ENCODE results near the gene PCK1. TPM values are rescaled to one million over a fixed set of nuclear protein-coding genes. Genes with fewer than 3 reads are reported as not detected.

PCK1 gene
- total and polyA plus RNA-seq, 2 of the 13 experiments (the other 11 are each of a cell fraction or from before 2014, with no cell fraction given), result 6.5 to 12.6 TPM

GRCh38 chr20:57529160-57529585 lies 31.7 kb upstream of the PCK1 start (continued):
- no peak for TF ChIP-seq ZBTB21 (CRISPR knock-in tag; IDR thresholded peaks at IDR 0.05)
- no peak for TF ChIP-seq ARID2 (CRISPR knock-in tag; IDR thresholded peaks at IDR 0.05; ENCODE audit: borderline replicate concordance)
- TF ChIP-seq TBX2 (CRISPR knock-in tag; IDR thresholded peaks at IDR 0.05; ENCODE audit: borderline replicate concordance), result 0 out of 2 replicates have a peak, but pooled peaks have one; percentile 11
- TF ChIP-seq SSRP1 (CRISPR knock-in tag; IDR thresholded peaks at IDR 0.05), result no peak
- TF ChIP-seq KDM5B (CRISPR knock-in tag; IDR thresholded peaks at IDR 0.05; ENCODE audit: borderline replicate concordance), result peak; percentile 73; the same call in 1 of the 2 replicates
- TF ChIP-seq HOXA7 (CRISPR knock-in tag; IDR thresholded peaks at IDR 0.05), result 0 out of 2 replicates have a peak, but pooled peaks have one; percentile 49
- TF ChIP-seq ZNF883 (CRISPR knock-in tag; IDR thresholded peaks at IDR 0.05; ENCODE audit: not compliant biosample characterization), result peak; percentile 36
- peak; percentile 71; the same call in 1 of the 2 replicates for TF ChIP-seq NR1H2 (CRISPR knock-in tag; IDR thresholded peaks at IDR 0.05; ENCODE audit: borderline replicate concordance, low read depth)
- peak; percentile 66; the same call in 1 of the 2 replicates for TF ChIP-seq MTERF4 (CRISPR knock-in tag; IDR thresholded peaks at IDR 0.05)
- TF ChIP-seq, protein P1, sequence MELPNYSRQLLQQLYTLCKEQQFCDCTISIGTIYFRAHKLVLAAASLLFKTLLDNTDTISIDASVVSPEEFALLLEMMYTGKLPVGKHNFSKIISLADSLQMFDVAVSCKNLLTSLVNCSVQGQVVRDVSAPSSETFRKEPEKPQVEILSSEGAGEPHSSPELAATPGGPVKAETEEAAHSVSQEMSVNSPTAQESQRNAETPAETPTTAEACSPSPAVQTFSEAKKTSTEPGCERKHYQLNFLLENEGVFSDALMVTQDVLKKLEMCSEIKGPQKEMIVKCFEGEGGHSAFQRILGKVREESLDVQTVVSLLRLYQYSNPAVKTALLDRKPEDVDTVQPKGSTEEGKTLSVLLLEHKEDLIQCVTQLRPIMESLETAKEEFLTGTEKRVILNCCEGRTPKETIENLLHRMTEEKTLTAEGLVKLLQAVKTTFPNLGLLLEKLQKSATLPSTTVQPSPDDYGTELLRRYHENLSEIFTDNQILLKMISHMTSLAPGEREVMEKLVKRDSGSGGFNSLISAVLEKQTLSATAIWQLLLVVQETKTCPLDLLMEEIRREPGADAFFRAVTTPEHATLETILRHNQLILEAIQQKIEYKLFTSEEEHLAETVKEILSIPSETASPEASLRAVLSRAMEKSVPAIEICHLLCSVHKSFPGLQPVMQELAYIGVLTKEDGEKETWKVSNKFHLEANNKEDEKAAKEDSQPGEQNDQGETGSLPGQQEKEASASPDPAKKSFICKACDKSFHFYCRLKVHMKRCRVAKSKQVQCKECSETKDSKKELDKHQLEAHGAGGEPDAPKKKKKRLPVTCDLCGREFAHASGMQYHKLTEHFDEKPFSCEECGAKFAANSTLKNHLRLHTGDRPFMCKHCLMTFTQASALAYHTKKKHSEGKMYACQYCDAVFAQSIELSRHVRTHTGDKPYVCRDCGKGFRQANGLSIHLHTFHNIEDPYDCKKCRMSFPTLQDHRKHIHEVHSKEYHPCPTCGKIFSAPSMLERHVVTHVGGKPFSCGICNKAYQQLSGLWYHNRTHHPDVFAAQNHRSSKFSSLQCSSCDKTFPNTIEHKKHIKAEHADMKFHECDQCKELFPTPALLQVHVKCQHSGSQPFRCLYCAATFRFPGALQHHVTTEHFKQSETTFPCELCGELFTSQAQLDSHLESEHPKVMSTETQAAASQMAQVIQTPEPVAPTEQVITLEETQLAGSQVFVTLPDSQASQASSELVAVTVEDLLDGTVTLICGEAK (IDR thresholded peaks at IDR 0.05), result no peak
- TF ChIP-seq, protein P1 (CRISPR knock-in tag; IDR thresholded peaks at IDR 0.05), result peak; percentile 45; the same call in 1 of the 2 replicates
- TF ChIP-seq, protein P2, sequence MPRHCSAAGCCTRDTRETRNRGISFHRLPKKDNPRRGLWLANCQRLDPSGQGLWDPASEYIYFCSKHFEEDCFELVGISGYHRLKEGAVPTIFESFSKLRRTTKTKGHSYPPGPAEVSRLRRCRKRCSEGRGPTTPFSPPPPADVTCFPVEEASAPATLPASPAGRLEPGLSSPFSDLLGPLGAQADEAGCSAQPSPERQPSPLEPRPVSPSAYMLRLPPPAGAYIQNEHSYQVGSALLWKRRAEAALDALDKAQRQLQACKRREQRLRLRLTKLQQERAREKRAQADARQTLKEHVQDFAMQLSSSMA (CRISPR knock-in tag; IDR thresholded peaks at IDR 0.05), result peak; percentile 58; the same call in 1 of the 2 replicates
- peak; percentile 46; the same call in 1 of the 2 replicates for TF ChIP-seq HES4 (CRISPR knock-in tag; IDR thresholded peaks at IDR 0.05; ENCODE audit: borderline replicate concordance)
- TF ChIP-seq PRMT3 (CRISPR knock-in tag; IDR thresholded peaks at IDR 0.05; ENCODE audit: borderline replicate concordance, low read depth), result no peak
- no peak for TF ChIP-seq ZNF432 (CRISPR knock-in tag; IDR thresholded peaks at IDR 0.05; ENCODE audit: borderline replicate concordance)
- peak; percentile 33; the same call in 1 of the 2 replicates for TF ChIP-seq ZMYM4 (CRISPR knock-in tag; IDR thresholded peaks at IDR 0.05)
- TF ChIP-seq ZBTB7A (CRISPR knock-in tag; IDR thresholded peaks at IDR 0.05), result peak; percentile 79
